ENCODE data around the gene ZNF695. TPM values are rescaled to one million over a fixed set of nuclear protein-coding genes. Genes with fewer than 3 reads are reported as not detected.

ZNF695 gene
- total and polyA plus RNA-seq, 9 of the 15 experiments (the other 6 are each of a cell fraction or from before 2014, with no cell fraction given): 8.7 to 15.2 (median 10.9) TPM

- no peak for TF ChIP-seq ZNF354B (CRISPR knock-in tag; IDR thresholded peaks at IDR 0.05)
- TF ChIP-seq ETV5 (CRISPR knock-in tag; IDR thresholded peaks at IDR 0.05; ENCODE audit: low read depth): no peak
- peak in 1 of 3 experiments; percentile 31 for TF ChIP-seq YY1 (IDR thresholded peaks at IDR 0.05; ENCODE audit: borderline replicate concordance in 1 of 3, control insufficient read depth in 1 of 3, extremely low read depth in 1 of 3, insufficient read depth in 3 of 3, insufficient read length in 1 of 3, insufficient replicate concordance in 2 of 3, low read depth in 1 of 3, low read length in 2 of 3)
- TF ChIP-seq ARID4B (CRISPR knock-in tag; IDR thresholded peaks at IDR 0.05): peak; percentile 72
- peak; percentile 77 for TF ChIP-seq SP2 (IDR thresholded peaks at IDR 0.05; ENCODE audit: extremely low read depth, low read depth, low read length, poor library complexity, severe bottlenecking)
- no peak for TF ChIP-seq ZNF76 (CRISPR knock-in tag; IDR thresholded peaks at IDR 0.05; ENCODE audit: borderline replicate concordance)
- TF ChIP-seq ZNF324 (CRISPR knock-in tag; IDR thresholded peaks at IDR 0.05): no peak
- TF ChIP-seq E4F1 (CRISPR knock-in tag; IDR thresholded peaks at IDR 0.05; ENCODE audit: borderline replicate concordance): no peak
- TF ChIP-seq HEY1 (CRISPR knock-in tag; IDR thresholded peaks at IDR 0.05; ENCODE audit: borderline replicate concordance): no peak
- no peak for TF ChIP-seq KAT7 (CRISPR knock-in tag; IDR thresholded peaks at IDR 0.05; ENCODE audit: borderline replicate concordance)
- no peak for TF ChIP-seq ELF4 (CRISPR knock-in tag; IDR thresholded peaks at IDR 0.05)
- TF ChIP-seq E2F5 (CRISPR knock-in tag; IDR thresholded peaks at IDR 0.05): no peak
- TF ChIP-seq MYBL2 (IDR thresholded peaks at IDR 0.05; ENCODE audit: low read depth): no peak
- no peak for TF ChIP-seq MYBL2 (CRISPR knock-in tag; IDR thresholded peaks at IDR 0.05; ENCODE audit: borderline replicate concordance)
- TF ChIP-seq POLR2A (conservative IDR thresholded peaks at IDR 0.05): peak; percentile 85
- TF ChIP-seq HDAC2 (IDR thresholded peaks at IDR 0.05): no peak
- no peak for TF ChIP-seq SNAPC5 (CRISPR knock-in tag; IDR thresholded peaks at IDR 0.05)
- no peak for TF ChIP-seq ETV6 (IDR thresholded peaks at IDR 0.05; ENCODE audit: borderline replicate concordance in 1 of 2, low read depth in 2 of 2, low read length in 1 of 2)
- TF ChIP-seq ETV6 (CRISPR knock-in tag; IDR thresholded peaks at IDR 0.05; ENCODE audit: borderline replicate concordance): no peak
Measured at GRCh38 chr1:247007511-247008405, at the start of gene ZNF695 (continued).

Data from K562 (cell line).